IMR-90 (cell line): ENCODE measurements around the gene CLEC4G. TPM values are rescaled to one million over a fixed set of nuclear protein-coding genes. Genes with fewer than 3 reads are reported as not detected.
A peak's percentile ranks its signal among the peaks of the same experiment; 100 is the strongest.

Source experiments
- ATAC-seq: fragments of 200-7000 bp; cut with Tn5 transposase; 2 replicates; pipeline ENCODE4 v1.9.1; 2020; ENCODE audit warnings: low read depth, mild to moderate bottlenecking, moderate library complexity
- BruUV-seq: library from RNA; stranded (reverse); fragments of 400-500 nt; replicated peaks from 2 replicates; lab custom pipeline; 2021; lab: Mats Ljungman, UMichigan
- CTCF ChIA-PET: fragments of 300-600 bp; formaldehyde crosslinking; extraction: SDS; loops from one replicate; lab custom pipeline; 2021; ENCODE audit warnings: antibody characterized with exemption; lab: Yijun Ruan, JAX
- POLR2A ChIA-PET: fragments of 300-600 bp; sonication (Branson Sonifier 250); formaldehyde crosslinking; loops from one replicate; lab custom pipeline; 2022; ENCODE audit warnings: antibody characterized with exemption; ENCODE audit not compliant: unreplicated experiment; lab: Charles Lee
- DNase-seq: peaks from one replicate; pipeline ENCODE4 v3.0.0; 2013
- H2AFZ ChIP-seq: replicated peaks from 2 replicates; pipeline ENCODE3; 2013; ENCODE audit warnings: low read length, mild to moderate bottlenecking; ENCODE audit not compliant: poor library complexity
- H2AK5ac ChIP-seq: 2 replicates; pipeline ENCODE4 v1.6.1; 2013; ENCODE audit warnings: low read depth, low read length, inconsistent platforms
- H2AK9ac ChIP-seq: replicated peaks from 2 replicates; pipeline ENCODE3; 2013; ENCODE audit warnings: mild to moderate bottlenecking, low read depth, low read length, moderate library complexity; ENCODE audit not compliant: poor library complexity
- H2BK120ac ChIP-seq: 2 replicates; pipeline ENCODE4 v1.6.1; 2013; ENCODE audit warnings: low read depth, low read length, inconsistent platforms
- H2BK15ac ChIP-seq: 3 replicates; pipeline ENCODE4 v1.6.1; 2013; ENCODE audit warnings: low read depth, low read length, inconsistent platforms
- H2BK20ac ChIP-seq: 2 replicates; pipeline ENCODE4 v1.6.1; 2013; ENCODE audit warnings: low read depth, mild to moderate bottlenecking, inconsistent platforms, low read length, moderate library complexity
- H2BK5ac ChIP-seq: 2 replicates; pipeline ENCODE4 v1.6.1; 2013; ENCODE audit warnings: mild to moderate bottlenecking, low read depth, low read length, inconsistent platforms; ENCODE audit not compliant: poor library complexity, severe bottlenecking
- H3K14ac ChIP-seq: replicated peaks from 2 replicates; pipeline ENCODE4 v1.6.1; 2013; ENCODE audit warnings: low read depth, low read length, inconsistent platforms
- H3K18ac ChIP-seq: 2 replicates; pipeline ENCODE4 v1.6.1; 2013; ENCODE audit warnings: low read depth, low read length, control low read depth
- H3K23ac ChIP-seq: 2 replicates; pipeline ENCODE4 v1.6.1; 2013; ENCODE audit warnings: low read depth, low read length, inconsistent platforms
- H3K27ac ChIP-seq: 2 replicates; pipeline ENCODE4 v1.5.1; 2013; ENCODE audit warnings: mild to moderate bottlenecking, control low read depth, low read length; ENCODE audit not compliant: insufficient read depth
- H3K27me3 ChIP-seq: 2 replicates; pipeline ENCODE4 v1.6.1; 2013; ENCODE audit warnings: low read length; ENCODE audit not compliant: control insufficient read depth, insufficient read depth
- H3K36me3 ChIP-seq: 2 replicates; pipeline ENCODE4 v1.6.1; 2013; ENCODE audit warnings: low read length, mixed read lengths; ENCODE audit not compliant: control insufficient read depth, insufficient read depth
- H3K4ac ChIP-seq: 2 replicates; pipeline ENCODE4 v1.6.1; 2013; ENCODE audit warnings: low read depth, low read length, inconsistent platforms
- H3K4me1 ChIP-seq: 2 replicates; pipeline ENCODE4 v1.6.1; 2013; ENCODE audit warnings: low read length, mixed read lengths; ENCODE audit not compliant: control insufficient read depth, insufficient read depth
- H3K4me2 ChIP-seq: 2 replicates; pipeline ENCODE4 v1.6.1; 2013; ENCODE audit warnings: low read depth, mild to moderate bottlenecking, control low read depth, low read length, moderate library complexity
- H3K4me3 ChIP-seq: 2 replicates; pipeline ENCODE4 v1.5.1; 2013; ENCODE audit warnings: low read depth, mild to moderate bottlenecking, control low read depth, low read length, moderate library complexity; ENCODE audit not compliant: insufficient read depth
- H3K56ac ChIP-seq: 2 replicates; pipeline ENCODE4 v1.6.1; 2013; ENCODE audit warnings: low read length, inconsistent platforms; ENCODE audit not compliant: insufficient read depth; ENCODE audit errors: extremely low read depth
- H3K79me1 ChIP-seq, 2 experiments: 2 replicates each; pipeline ENCODE4 v1.6.1; 2013; ENCODE audit warnings: low read length in 2 of 2, inconsistent platforms in 1 of 2, low read depth in 1 of 2
- H3K9ac ChIP-seq: 2 replicates; pipeline ENCODE4 v1.6.1; 2013; ENCODE audit warnings: low read depth, low read length, control low read depth
- H3K9me1 ChIP-seq: 2 replicates; pipeline ENCODE4 v1.6.1; 2013; ENCODE audit warnings: low read length, inconsistent platforms; ENCODE audit not compliant: insufficient read depth
- H3K9me3 ChIP-seq: 2 replicates; pipeline ENCODE4 v1.6.1; 2013; ENCODE audit warnings: low read length; ENCODE audit not compliant: control insufficient read depth, insufficient read depth
- H4K20me1 ChIP-seq: 2 replicates; pipeline ENCODE4 v1.6.1; 2013; ENCODE audit warnings: low read length, inconsistent platforms; ENCODE audit not compliant: insufficient read depth
- H4K5ac ChIP-seq: 2 replicates; pipeline ENCODE4 v1.6.1; 2013; ENCODE audit warnings: mild to moderate bottlenecking, low read depth, low read length, control low read depth
- H4K8ac ChIP-seq, 2 experiments: 2 replicates each; pipeline ENCODE4 v1.6.1; 2013; ENCODE audit warnings: low read depth in 2 of 2, low read length in 2 of 2, control low read depth in 1 of 2, inconsistent platforms in 1 of 2
- H4K91ac ChIP-seq: 2 replicates; pipeline ENCODE4 v1.6.1; 2013; ENCODE audit warnings: low read depth, low read length, inconsistent platforms; ENCODE audit not compliant: insufficient read depth
- CEBPB ChIP-seq: IDR thresholded peaks from 2 replicates; pipeline ENCODE4 v1.6.1; 2012; ENCODE audit warnings: low read depth, low read length, improper control_type of control experiment
- CHD1 ChIP-seq: IDR thresholded peaks from 2 replicates; pipeline ENCODE4 v1.6.1; 2012; ENCODE audit warnings: low read depth, low read length, improper control_type of control experiment
- WGBS, 2 experiments: methylation state at CpG; one replicate each; pipeline versions ENCODE4 v1.1.5 to v1.1.7; 2013; ENCODE audit warnings: missing lambda C conversion rate in 2 of 2; ENCODE audit not compliant: insufficient read length in 1 of 2; ENCODE audit errors: extremely low coverage in 2 of 2; 5-methylcytosine and 5-hydroxymethylcytosine counted together
- dilution Hi-C: fragments of 300-500 bp; cut with HindIII; formaldehyde crosslinking; loops from one replicate; pipeline ENCODE4 v1.14.3; 2018; ENCODE audit warnings: low sequenced_read_pairs; ENCODE audit not compliant: unreplicated experiment
- in situ Hi-C: fragments of 300-500 bp; cut with MboI; formaldehyde crosslinking; loops from 3 replicates; pipeline ENCODE4 v1.14.3; 2019; ENCODE audit warnings: low sequenced_read_pairs, inconsistent platforms, mixed read lengths
- intact Hi-C: fragments of 100-400 bp; cut with micrococcal nuclease; formaldehyde crosslinking; loops from 2 replicates; pipeline ENCODE4 v1.10.0; 2022
- polyA plus RNA-seq, 3 experiments: library from polyadenylated mRNA; depleted of rRNA; stranded (reverse); fragments of >200 nt; gene quantifications; 2 replicates each; pipeline ENCODE4 v1.2.3, GENCODE V29; 2012; ENCODE audit warnings: low replicate concordance in 1 of 3
- total RNA-seq: library from RNA; depleted of rRNA; stranded (reverse); fragments of >200 nt; gene quantifications from 2 replicates; pipeline ENCODE4 v1.2.3, GENCODE V29; 2012

CLEC4G gene
- total and polyA plus RNA-seq, 2 of the 4 experiments (the other 2 are of a cell fraction) = not detected

GRCh38 chr19:7706188-7706954 is 25.5 kb downstream of the CLEC4G start:
- no peaks in the 10 kb centered on the region for H4K20me1 ChIP-seq
- no peak overlapping the region for H4K5ac ChIP-seq
- H4K8ac ChIP-seq = no peak overlapping the region
- BruUV-seq = no TSS peak
- TF ChIP-seq CHD1 (no peak), CEBPB (peak; percentile 37; the same call in 1 of the 2 replicates)
- no peak for DNase-seq
- no peak overlapping the region for H2AK5ac ChIP-seq
- CTCF ChIA-PET = no interaction called here
- dilution Hi-C loops (no loop called here), intact Hi-C loops (no loop called here), in situ Hi-C loops (no loop called here)
- H3K9me3 ChIP-seq = no peaks in the 10 kb centered on the region
- no peak overlapping the region for H2BK5ac ChIP-seq
- no peaks in the 10 kb centered on the region for H3K4me1 ChIP-seq
- no peak overlapping the region for H3K27ac ChIP-seq
- no peak overlapping the region for H3K18ac ChIP-seq
- peaks cover 10% of the 10 kb centered on the region; the same call in 1 of the 2 replicates for H3K27me3 ChIP-seq
- no peaks in the 10 kb centered on the region for H3K79me1 ChIP-seq
- H2BK20ac ChIP-seq = no peak overlapping the region
- WGBS, 2 experiments = 72% methylated on average over 9 of the region's 14 CpGs; no CpG with 5 or more reads in 1 of the 2 experiments
- POLR2A ChIA-PET = no interaction called here
- no peak overlapping the region for H2BK15ac ChIP-seq
- no peak overlapping the region for H3K56ac ChIP-seq
- H2AFZ ChIP-seq = no peak overlapping the region
- no peaks in the 10 kb centered on the region for H3K36me3 ChIP-seq
- H3K4ac ChIP-seq = no peak overlapping the region
- no peak overlapping the region for H3K4me3 ChIP-seq
- no peak for ATAC-seq
- no peak overlapping the region for H4K91ac ChIP-seq
- H2BK120ac ChIP-seq = no peak overlapping the region
- H2AK9ac ChIP-seq = no peak overlapping the region
- no peak overlapping the region for H3K4me2 ChIP-seq
- H3K9me1 ChIP-seq = no peaks in the 10 kb centered on the region
- H3K23ac ChIP-seq = no peak overlapping the region
- no peak overlapping the region for H3K14ac ChIP-seq
- no peak overlapping the region for H3K9ac ChIP-seq
